ENCODE results near the gene MOK. TPM values are rescaled to one million over a fixed set of nuclear protein-coding genes. Genes with fewer than 3 reads are reported as not detected.

MOK gene
- total RNA-seq, 1 donor from 2014 or later, result 1.8 TPM

DNA sequence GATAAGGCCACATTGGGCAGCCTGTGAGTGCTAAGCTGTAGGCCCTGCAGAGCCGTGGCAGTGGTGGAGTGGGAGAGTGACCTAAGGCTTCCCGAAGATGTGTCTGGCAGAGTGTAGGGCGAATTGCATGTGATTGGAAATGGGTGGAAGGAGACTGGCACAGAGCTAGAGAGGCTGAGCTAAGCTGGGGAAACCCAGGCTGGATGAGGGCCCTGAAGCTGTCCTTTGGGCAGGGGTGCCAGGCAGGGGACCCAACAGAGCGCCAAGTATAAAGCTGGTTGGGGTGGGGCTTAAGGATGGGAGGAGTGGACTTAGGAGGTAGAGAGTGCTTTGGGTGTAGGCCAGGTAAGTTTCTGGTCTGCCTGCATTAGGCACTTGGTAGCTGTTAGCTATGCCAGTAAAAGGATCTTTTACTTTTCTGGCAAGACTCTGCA, 117.4 kb downstream of the MOK start:
- intact Hi-C loops (cut with micrococcal nuclease), result no loop called here
- ChIA-PET POLR2A (no interaction called here), CTCF (no interaction called here)
- Mint-ChIP-seq H3K36me3 (ENCODE audit: low read depth) (peaks cover 4% of the 10 kb centered on the region), H3K27ac (no peak overlapping the region), H3K27me3 (no peaks in the 10 kb centered on the region), H3K4me1 (peaks cover 42% of the 10 kb centered on the region), H3K4me3 (no peak overlapping the region), H3K9me3 (no peaks in the 10 kb centered on the region)
- DNase-seq, result no peak
- ATAC-seq (ENCODE audit: low read depth), result no peak
- TF ChIP-seq, protein P1, sequence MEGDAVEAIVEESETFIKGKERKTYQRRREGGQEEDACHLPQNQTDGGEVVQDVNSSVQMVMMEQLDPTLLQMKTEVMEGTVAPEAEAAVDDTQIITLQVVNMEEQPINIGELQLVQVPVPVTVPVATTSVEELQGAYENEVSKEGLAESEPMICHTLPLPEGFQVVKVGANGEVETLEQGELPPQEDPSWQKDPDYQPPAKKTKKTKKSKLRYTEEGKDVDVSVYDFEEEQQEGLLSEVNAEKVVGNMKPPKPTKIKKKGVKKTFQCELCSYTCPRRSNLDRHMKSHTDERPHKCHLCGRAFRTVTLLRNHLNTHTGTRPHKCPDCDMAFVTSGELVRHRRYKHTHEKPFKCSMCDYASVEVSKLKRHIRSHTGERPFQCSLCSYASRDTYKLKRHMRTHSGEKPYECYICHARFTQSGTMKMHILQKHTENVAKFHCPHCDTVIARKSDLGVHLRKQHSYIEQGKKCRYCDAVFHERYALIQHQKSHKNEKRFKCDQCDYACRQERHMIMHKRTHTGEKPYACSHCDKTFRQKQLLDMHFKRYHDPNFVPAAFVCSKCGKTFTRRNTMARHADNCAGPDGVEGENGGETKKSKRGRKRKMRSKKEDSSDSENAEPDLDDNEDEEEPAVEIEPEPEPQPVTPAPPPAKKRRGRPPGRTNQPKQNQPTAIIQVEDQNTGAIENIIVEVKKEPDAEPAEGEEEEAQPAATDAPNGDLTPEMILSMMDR (IDR thresholded peaks at IDR 0.05), result no peak

- intact Hi-C loops (cut with micrococcal nuclease), result no loop called here
- no peaks in the 10 kb centered on the region for H3K27me3 Mint-ChIP-seq
- CTCF ChIA-PET, result no interaction called here
- TF ChIP-seq, protein P1 (IDR thresholded peaks at IDR 0.05), result no peak
- POLR2A ChIA-PET, result no interaction called here
- no peaks in the 10 kb centered on the region for H3K9me3 Mint-ChIP-seq
- H3K4me1 Mint-ChIP-seq, result peaks cover 43% of the 10 kb centered on the region
- no peak for DNase-seq
- no peak for ATAC-seq (ENCODE audit: low read depth)
- H3K4me3 Mint-ChIP-seq, result no peak overlapping the region
- H3K27ac Mint-ChIP-seq, result no peak overlapping the region
- H3K36me3 Mint-ChIP-seq (ENCODE audit: low read depth), result peaks cover 4% of the 10 kb centered on the region
Observed at GRCh38 chr14:102187044-102187443, 117.9 kb downstream of the MOK start.

DNA sequence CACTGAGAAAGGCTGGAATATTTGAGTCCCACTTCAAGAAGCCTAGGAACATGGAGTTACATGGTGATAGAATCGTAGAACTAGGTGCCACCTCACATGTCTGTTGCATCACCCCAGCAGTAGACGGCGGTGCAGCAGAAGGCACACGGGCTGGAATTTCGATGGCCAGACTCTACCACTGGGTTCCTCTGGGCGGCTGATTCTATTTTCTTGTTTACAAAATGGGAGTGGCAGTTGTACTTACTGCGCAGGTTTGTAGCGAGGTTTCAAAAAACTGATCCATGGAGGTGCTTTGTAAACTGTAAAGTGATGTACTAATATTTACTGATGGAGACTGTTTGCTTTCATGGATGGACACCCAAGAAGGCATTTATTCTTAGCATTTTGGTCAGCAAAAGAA, 119.6 kb downstream of the MOK start:
- Mint-ChIP-seq H3K36me3 (ENCODE audit: low read depth) (peaks cover 12% of the 10 kb centered on the region), H3K4me3 (no peak overlapping the region), H3K27me3 (no peaks in the 10 kb centered on the region), H3K27ac (no peak overlapping the region), H3K4me1 (peaks cover 43% of the 10 kb centered on the region), H3K9me3 (no peaks in the 10 kb centered on the region)
- no peak for DNase-seq
- no peak for ATAC-seq (ENCODE audit: low read depth)
- ChIA-PET POLR2A (no interaction called here), CTCF (no interaction called here)
- intact Hi-C loops (cut with micrococcal nuclease), result no loop called here
- TF ChIP-seq, protein P1 (IDR thresholded peaks at IDR 0.05), result no peak

DNA sequence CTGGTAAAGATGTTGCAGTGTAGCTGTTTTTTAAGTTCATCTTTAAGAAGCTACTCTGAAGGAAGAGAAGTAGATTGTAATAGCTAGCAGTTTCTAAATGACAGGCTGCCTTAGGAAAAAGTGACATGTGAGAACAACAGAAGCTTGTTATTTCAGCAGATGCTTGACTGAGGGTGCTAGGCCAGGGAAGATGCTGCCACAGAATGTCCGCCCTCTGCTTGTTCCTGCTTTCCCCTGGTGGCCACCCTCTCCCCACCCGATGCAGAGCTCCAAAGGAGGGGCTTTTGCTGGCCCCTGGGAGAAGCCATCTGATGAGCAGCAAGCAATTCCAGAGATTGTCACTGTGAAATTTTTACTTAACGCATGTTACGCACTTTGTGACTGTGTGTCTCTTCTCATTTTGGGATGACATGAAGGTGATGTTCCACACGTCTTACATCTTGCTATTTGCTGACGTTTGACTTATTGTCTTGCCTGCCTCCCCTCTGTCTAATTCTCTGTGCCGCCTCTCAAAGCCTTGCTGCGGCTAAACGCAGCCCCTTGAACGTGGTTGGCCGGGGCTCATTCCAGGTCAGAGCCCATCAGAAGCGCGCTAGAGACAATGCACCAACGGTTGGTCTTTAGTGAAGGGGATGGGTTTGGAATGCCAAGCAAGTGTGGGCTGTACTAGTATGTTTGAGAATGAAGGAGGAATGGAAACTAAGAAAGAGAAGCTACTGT, 120.5 kb downstream of the MOK start:
- intact Hi-C loops (cut with micrococcal nuclease), result no loop called here
- TF ChIP-seq, protein P1 (IDR thresholded peaks at IDR 0.05), result no peak
- Mint-ChIP-seq H3K27ac (no peak overlapping the region), H3K27me3 (no peaks in the 10 kb centered on the region), H3K4me1 (peaks cover 43% of the 10 kb centered on the region), H3K36me3 (ENCODE audit: low read depth) (peaks cover 12% of the 10 kb centered on the region), H3K4me3 (no peak overlapping the region), H3K9me3 (no peaks in the 10 kb centered on the region)
- no peak for ATAC-seq (ENCODE audit: low read depth)
- CTCF ChIA-PET, result no interaction called here
- POLR2A ChIA-PET, result no interaction called here
- no peak for DNase-seq

- no peaks in the 10 kb centered on the region for H3K27me3 Mint-ChIP-seq
- TF ChIP-seq, protein P1 (IDR thresholded peaks at IDR 0.05), result no peak
- ATAC-seq (ENCODE audit: low read depth) (no peak), DNase-seq (no peak)
- H3K27ac Mint-ChIP-seq, result no peak overlapping the region
- no peak overlapping the region for H3K4me3 Mint-ChIP-seq
- no peaks in the 10 kb centered on the region for H3K9me3 Mint-ChIP-seq
- intact Hi-C loops (cut with micrococcal nuclease), result no loop called here
- H3K36me3 Mint-ChIP-seq (ENCODE audit: low read depth), result peaks cover 13% of the 10 kb centered on the region
- POLR2A ChIA-PET, result no interaction called here
- peaks cover 43% of the 10 kb centered on the region for H3K4me1 Mint-ChIP-seq
- CTCF ChIA-PET, result no interaction called here
Observed at GRCh38 chr14:102183886-102184285, 121.1 kb downstream of the MOK start.

Measured in activated B cell treated with CpG ODN at 0.5 μM for 24 hours (primary cell).